ENCODE data around the gene LMF1. TPM values are rescaled to one million over a fixed set of nuclear protein-coding genes. Genes with fewer than 3 reads are reported as not detected.

The LMF1 gene
- total and polyA plus RNA-seq, 9 of the 15 experiments (the other 6 are each of a cell fraction or from before 2014, with no cell fraction given), result 0.11 to 1.6 (median 0.55) TPM; not detected in 1

DNA sequence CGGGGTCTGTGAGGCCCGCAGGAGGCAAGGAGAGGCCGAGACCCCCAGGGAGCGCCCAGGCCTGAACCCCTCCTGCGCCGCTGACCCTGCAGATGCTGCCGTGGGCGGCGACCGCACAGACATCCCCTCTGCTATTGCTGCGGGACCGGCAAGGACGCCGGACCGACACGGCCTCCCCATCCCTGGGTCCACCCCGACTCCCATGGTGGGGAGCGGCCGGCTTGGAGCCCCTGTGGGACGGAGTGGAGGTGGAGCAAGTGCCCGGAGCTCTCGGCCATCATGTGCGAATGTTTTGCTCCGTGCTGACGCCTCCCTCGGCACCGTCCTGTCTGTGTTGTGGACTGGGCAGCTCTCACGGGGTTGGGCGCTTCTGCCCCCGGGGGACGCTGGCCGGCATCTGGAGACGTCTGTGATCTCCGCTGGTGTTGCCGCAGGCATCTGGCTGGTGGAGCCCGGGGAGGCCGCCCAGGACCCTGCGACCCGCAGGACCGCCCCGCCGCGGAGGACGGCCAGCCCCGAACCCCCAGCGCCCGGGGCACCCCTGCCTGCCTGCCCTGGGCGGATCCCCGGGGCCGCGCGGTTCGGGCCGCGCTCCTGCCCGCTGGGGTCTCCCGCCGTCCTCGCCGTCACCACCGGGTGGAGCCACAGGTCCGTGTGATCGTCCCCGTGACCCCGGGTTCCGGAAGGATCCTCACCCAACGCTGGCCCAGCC lies 157.4 kb downstream of the LMF1 start (continued):
- TF ChIP-seq, protein P1, sequence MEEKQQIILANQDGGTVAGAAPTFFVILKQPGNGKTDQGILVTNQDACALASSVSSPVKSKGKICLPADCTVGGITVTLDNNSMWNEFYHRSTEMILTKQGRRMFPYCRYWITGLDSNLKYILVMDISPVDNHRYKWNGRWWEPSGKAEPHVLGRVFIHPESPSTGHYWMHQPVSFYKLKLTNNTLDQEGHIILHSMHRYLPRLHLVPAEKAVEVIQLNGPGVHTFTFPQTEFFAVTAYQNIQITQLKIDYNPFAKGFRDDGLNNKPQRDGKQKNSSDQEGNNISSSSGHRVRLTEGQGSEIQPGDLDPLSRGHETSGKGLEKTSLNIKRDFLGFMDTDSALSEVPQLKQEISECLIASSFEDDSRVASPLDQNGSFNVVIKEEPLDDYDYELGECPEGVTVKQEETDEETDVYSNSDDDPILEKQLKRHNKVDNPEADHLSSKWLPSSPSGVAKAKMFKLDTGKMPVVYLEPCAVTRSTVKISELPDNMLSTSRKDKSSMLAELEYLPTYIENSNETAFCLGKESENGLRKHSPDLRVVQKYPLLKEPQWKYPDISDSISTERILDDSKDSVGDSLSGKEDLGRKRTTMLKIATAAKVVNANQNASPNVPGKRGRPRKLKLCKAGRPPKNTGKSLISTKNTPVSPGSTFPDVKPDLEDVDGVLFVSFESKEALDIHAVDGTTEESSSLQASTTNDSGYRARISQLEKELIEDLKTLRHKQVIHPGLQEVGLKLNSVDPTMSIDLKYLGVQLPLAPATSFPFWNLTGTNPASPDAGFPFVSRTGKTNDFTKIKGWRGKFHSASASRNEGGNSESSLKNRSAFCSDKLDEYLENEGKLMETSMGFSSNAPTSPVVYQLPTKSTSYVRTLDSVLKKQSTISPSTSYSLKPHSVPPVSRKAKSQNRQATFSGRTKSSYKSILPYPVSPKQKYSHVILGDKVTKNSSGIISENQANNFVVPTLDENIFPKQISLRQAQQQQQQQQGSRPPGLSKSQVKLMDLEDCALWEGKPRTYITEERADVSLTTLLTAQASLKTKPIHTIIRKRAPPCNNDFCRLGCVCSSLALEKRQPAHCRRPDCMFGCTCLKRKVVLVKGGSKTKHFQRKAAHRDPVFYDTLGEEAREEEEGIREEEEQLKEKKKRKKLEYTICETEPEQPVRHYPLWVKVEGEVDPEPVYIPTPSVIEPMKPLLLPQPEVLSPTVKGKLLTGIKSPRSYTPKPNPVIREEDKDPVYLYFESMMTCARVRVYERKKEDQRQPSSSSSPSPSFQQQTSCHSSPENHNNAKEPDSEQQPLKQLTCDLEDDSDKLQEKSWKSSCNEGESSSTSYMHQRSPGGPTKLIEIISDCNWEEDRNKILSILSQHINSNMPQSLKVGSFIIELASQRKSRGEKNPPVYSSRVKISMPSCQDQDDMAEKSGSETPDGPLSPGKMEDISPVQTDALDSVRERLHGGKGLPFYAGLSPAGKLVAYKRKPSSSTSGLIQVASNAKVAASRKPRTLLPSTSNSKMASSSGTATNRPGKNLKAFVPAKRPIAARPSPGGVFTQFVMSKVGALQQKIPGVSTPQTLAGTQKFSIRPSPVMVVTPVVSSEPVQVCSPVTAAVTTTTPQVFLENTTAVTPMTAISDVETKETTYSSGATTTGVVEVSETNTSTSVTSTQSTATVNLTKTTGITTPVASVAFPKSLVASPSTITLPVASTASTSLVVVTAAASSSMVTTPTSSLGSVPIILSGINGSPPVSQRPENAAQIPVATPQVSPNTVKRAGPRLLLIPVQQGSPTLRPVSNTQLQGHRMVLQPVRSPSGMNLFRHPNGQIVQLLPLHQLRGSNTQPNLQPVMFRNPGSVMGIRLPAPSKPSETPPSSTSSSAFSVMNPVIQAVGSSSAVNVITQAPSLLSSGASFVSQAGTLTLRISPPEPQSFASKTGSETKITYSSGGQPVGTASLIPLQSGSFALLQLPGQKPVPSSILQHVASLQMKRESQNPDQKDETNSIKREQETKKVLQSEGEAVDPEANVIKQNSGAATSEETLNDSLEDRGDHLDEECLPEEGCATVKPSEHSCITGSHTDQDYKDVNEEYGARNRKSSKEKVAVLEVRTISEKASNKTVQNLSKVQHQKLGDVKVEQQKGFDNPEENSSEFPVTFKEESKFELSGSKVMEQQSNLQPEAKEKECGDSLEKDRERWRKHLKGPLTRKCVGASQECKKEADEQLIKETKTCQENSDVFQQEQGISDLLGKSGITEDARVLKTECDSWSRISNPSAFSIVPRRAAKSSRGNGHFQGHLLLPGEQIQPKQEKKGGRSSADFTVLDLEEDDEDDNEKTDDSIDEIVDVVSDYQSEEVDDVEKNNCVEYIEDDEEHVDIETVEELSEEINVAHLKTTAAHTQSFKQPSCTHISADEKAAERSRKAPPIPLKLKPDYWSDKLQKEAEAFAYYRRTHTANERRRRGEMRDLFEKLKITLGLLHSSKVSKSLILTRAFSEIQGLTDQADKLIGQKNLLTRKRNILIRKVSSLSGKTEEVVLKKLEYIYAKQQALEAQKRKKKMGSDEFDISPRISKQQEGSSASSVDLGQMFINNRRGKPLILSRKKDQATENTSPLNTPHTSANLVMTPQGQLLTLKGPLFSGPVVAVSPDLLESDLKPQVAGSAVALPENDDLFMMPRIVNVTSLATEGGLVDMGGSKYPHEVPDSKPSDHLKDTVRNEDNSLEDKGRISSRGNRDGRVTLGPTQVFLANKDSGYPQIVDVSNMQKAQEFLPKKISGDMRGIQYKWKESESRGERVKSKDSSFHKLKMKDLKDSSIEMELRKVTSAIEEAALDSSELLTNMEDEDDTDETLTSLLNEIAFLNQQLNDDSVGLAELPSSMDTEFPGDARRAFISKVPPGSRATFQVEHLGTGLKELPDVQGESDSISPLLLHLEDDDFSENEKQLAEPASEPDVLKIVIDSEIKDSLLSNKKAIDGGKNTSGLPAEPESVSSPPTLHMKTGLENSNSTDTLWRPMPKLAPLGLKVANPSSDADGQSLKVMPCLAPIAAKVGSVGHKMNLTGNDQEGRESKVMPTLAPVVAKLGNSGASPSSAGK (IDR thresholded peaks at IDR 0.05), result no peak
- TF ChIP-seq NR2C1 (IDR thresholded peaks at IDR 0.05), result no peak
- TF ChIP-seq NR2C1 (tag; IDR thresholded peaks at IDR 0.05), result 0 out of 2 replicates have a peak, but pooled peaks have one; percentile 19
- no peak for TF ChIP-seq ADNP (tag; IDR thresholded peaks at IDR 0.05)
- TF ChIP-seq GATAD2B (IDR thresholded peaks at IDR 0.05; ENCODE audit: borderline replicate concordance), result no peak
- no peak for TF ChIP-seq ARHGAP35 (IDR thresholded peaks at IDR 0.05; ENCODE audit: partially characterized antibody)
- no peak for TF ChIP-seq ZNF384 (IDR thresholded peaks at IDR 0.05; ENCODE audit: low read depth, low read length)
- peak; percentile 22; the same call in 1 of the 2 replicates for TF ChIP-seq ESRRA (IDR thresholded peaks at IDR 0.05; ENCODE audit: borderline replicate concordance, low read depth)
- TF ChIP-seq, protein P2, sequence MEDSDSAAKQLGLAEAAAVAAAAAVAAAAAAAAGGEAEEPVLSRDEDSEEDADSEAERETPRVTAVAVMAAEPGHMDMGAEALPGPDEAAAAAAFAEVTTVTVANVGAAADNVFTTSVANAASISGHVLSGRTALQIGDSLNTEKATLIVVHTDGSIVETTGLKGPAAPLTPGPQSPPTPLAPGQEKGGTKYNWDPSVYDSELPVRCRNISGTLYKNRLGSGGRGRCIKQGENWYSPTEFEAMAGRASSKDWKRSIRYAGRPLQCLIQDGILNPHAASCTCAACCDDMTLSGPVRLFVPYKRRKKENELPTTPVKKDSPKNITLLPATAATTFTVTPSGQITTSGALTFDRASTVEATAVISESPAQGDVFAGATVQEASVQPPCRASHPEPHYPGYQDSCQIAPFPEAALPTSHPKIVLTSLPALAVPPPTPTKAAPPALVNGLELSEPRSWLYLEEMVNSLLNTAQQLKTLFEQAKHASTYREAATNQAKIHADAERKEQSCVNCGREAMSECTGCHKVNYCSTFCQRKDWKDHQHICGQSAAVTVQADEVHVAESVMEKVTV (CRISPR knock-in tag; IDR thresholded peaks at IDR 0.05), result 0 out of 2 replicates have a peak, but pooled peaks have one; percentile 51
- TF ChIP-seq NFXL1 (CRISPR knock-in tag; IDR thresholded peaks at IDR 0.05), result no peak

Measured in K562 (cell line).